HepG2 (cell line): Measurements from ENCODE around the gene VEGFC. TPM values are rescaled to one million over a fixed set of nuclear protein-coding genes. Genes with fewer than 3 reads are reported as not detected.

Experiments
- ATAC-seq: fragments of 200-7000 bp; cut with Tn5 transposase; 3 replicates; pipeline ENCODE4 v1.9.1; 2020; ENCODE audit warnings: mild to moderate bottlenecking, moderate library complexity
- BruUV-seq: library from RNA; stranded (reverse); fragments of 400-500 nt; replicated peaks from 2 replicates; lab custom pipeline; 2021; lab: Mats Ljungman, UMichigan
- CTCF ChIA-PET: fragments of 300-600 bp; formaldehyde crosslinking; extraction: SDS; loops from one replicate; lab custom pipeline; 2021; ENCODE audit warnings: low total read pairs, inconsistent platforms, low intra/inter-chr PET ratio; lab: Yijun Ruan, JAX
- POLR2A ChIA-PET: fragments of 350-600 bp; sonication (Branson Sonifier 250); formaldehyde crosslinking; loops from one replicate; lab custom pipeline; 2020; ENCODE audit warnings: antibody characterized with exemption, inconsistent platforms; lab: Yijun Ruan, JAX
- DNase-seq: peaks from one replicate; pipeline ENCODE4 v3.0.0-alpha.2; 2015; ENCODE audit warnings: low spot score
- FAIRE-seq: peaks from 3 replicates; lab custom pipeline; 2011; peaks lifted over from hg19 to GRCh38; lab: Jason Lieb, UNC
- H2AFZ ChIP-seq: one replicate; pipeline ENCODE4 v1.6.1; 2011; ENCODE audit warnings: low read length, inconsistent platforms
- H3K27ac ChIP-seq: fragments of 300-600 bp; 3 replicates; pipeline ENCODE4 v1.8.0; 2011; ENCODE audit warnings: mixed run types, mild to moderate bottlenecking, mixed read lengths, low read length, inconsistent platforms; ENCODE audit not compliant: insufficient read depth; ENCODE audit errors: extremely low read length
- H3K27me3 ChIP-seq, 2 experiments: fragments of 200-600 bp in 1 of 2; 2 replicates in 1 of 2; 3 replicates in 1 of 2; pipeline versions ENCODE4 v1.6.0 to v1.8.0; 2011; ENCODE audit warnings: low read length in 2 of 2, mild to moderate bottlenecking in 2 of 2, moderate library complexity in 2 of 2, inconsistent platforms in 1 of 2; ENCODE audit not compliant: insufficient read depth in 2 of 2, control insufficient read depth in 1 of 2
- H3K36me3 ChIP-seq, 2 experiments: fragments of 200-600 bp in 1 of 2; replicated peaks in 1 of 2; 2 replicates in 1 of 2; 3 replicates in 1 of 2; pipeline versions ENCODE4 v1.5.1 to v1.8.0; 2011; ENCODE audit warnings: low read length in 2 of 2, inconsistent platforms in 1 of 2; ENCODE audit not compliant: insufficient read depth in 2 of 2, control insufficient read depth in 1 of 2
- H3K4me1 ChIP-seq: 2 replicates; pipeline ENCODE4 v1.5.1; 2012; ENCODE audit warnings: low read length, inconsistent platforms; ENCODE audit not compliant: insufficient read depth
- H3K4me2 ChIP-seq: 2 replicates; pipeline ENCODE4 v1.6.0; 2011; ENCODE audit warnings: low read depth, low read length, inconsistent platforms
- H3K4me3 ChIP-seq, 3 experiments: fragments of 200-600 bp in 1 of 3; sonication (generic), shearing (Covaris generic) in 1 of 3; replicated peaks in 1 of 3; 2 replicates each; pipeline ENCODE4 v1.5.1; 2011 to 2016; ENCODE audit warnings: low read length in 3 of 3, inconsistent platforms in 2 of 3, low read depth in 2 of 3, mild to moderate bottlenecking in 2 of 3, control low read depth in 1 of 3, mixed read lengths in 1 of 3; ENCODE audit not compliant: insufficient read depth in 1 of 3
- H3K79me2 ChIP-seq: one replicate; pipeline ENCODE4 v1.6.1; 2011; ENCODE audit warnings: low read length, inconsistent platforms; ENCODE audit not compliant: insufficient read depth
- H3K9ac ChIP-seq: 2 replicates; pipeline ENCODE4 v1.6.0; 2011; ENCODE audit warnings: mild to moderate bottlenecking, low read depth, low read length, inconsistent platforms; ENCODE audit not compliant: insufficient read depth
- H3K9me3 ChIP-seq: 2 replicates; pipeline ENCODE4 v1.5.1; 2012; ENCODE audit warnings: mild to moderate bottlenecking, low read length
- H4K20me1 ChIP-seq: 2 replicates; pipeline ENCODE4 v1.6.0; 2011; ENCODE audit warnings: inconsistent platforms, mild to moderate bottlenecking, low read length, moderate library complexity; ENCODE audit not compliant: insufficient read depth
- BORCS8-MEF2B ChIP-seq: sonication (generic); formaldehyde crosslinking; IDR thresholded peaks from 2 replicates; pipeline ENCODE4 v1.8.0; 2022; ENCODE audit warnings: mild to moderate bottlenecking, missing genetic modification reagents
- KDM5A ChIP-seq: fragments of 200-600 bp; sonication (generic); IDR thresholded peaks from 2 replicates; pipeline ENCODE4 v1.7.0; 2018; ENCODE audit warnings: antibody characterized with exemption, mild to moderate bottlenecking, low read length, borderline replicate concordance
- MAFG ChIP-seq: sonication (generic); formaldehyde crosslinking; IDR thresholded peaks from 2 replicates; pipeline ENCODE4 v1.5.1; 2020; ENCODE audit warnings: mild to moderate bottlenecking, missing genetic modification reagents
- NFRKB ChIP-seq: fragments of 450-650 bp; IDR thresholded peaks from 2 replicates; pipeline ENCODE4 v1.6.1; 2017
- TFDP2 ChIP-seq: sonication (generic); formaldehyde crosslinking; IDR thresholded peaks from 2 replicates; pipeline ENCODE4 v1.4.0; 2020; ENCODE audit warnings: missing genetic modification reagents
- ZFY ChIP-seq: sonication (generic); formaldehyde crosslinking; IDR thresholded peaks from 2 replicates; pipeline ENCODE4 v1.4.0; 2020; ENCODE audit warnings: missing genetic modification reagents
- ZNF138 ChIP-seq: sonication (generic); formaldehyde crosslinking; IDR thresholded peaks from 2 replicates; pipeline ENCODE4 v1.5.0; 2020; ENCODE audit warnings: mild to moderate bottlenecking, low read depth, missing genetic modification reagents
- ZNF24 ChIP-seq: fragments of 450-650 bp; IDR thresholded peaks from 2 replicates; pipeline ENCODE4 v1.6.1; 2017; ENCODE audit warnings: antibody characterized with exemption, mild to moderate bottlenecking
- ZNF263 ChIP-seq: sonication (generic); formaldehyde crosslinking; IDR thresholded peaks from 2 replicates; pipeline ENCODE4 v1.4.0; 2020; ENCODE audit warnings: missing genetic modification reagents
- ZNF296 ChIP-seq: sonication (generic); formaldehyde crosslinking; conservative IDR thresholded peaks from 2 replicates; pipeline ENCODE4 v1.5.0; 2020; ENCODE audit warnings: mild to moderate bottlenecking, missing genetic modification reagents
- ZNF562 ChIP-seq: sonication (generic); formaldehyde crosslinking; IDR thresholded peaks from 2 replicates; pipeline ENCODE4 v1.8.0; 2022; ENCODE audit warnings: missing genetic modification reagents, borderline replicate concordance
- ZNF891 ChIP-seq: sonication (generic); formaldehyde crosslinking; IDR thresholded peaks from 2 replicates; pipeline ENCODE4 v1.5.0; 2020; ENCODE audit warnings: mild to moderate bottlenecking, missing genetic modification reagents
- WGBS: methylation state at CpG from one replicate; pipeline ENCODE4 v1.1.6; 2017; ENCODE audit warnings: low lambda C conversion rate; 5-methylcytosine and 5-hydroxymethylcytosine counted together
- in situ Hi-C: cut with HindIII; loops from 2 replicates; pipeline ENCODE4 v1.10.0; 2017; ENCODE audit warnings: low pct_unique_long_range_greater_than_20kb; ENCODE audit not compliant: extremely low pct_ligation_motif_present
- intact Hi-C: fragments of 100-400 bp; cut with micrococcal nuclease; formaldehyde crosslinking; loops from one replicate; pipeline ENCODE4 v1.10.0; 2022; ENCODE audit not compliant: unreplicated experiment
- polyA plus RNA-seq, 8 experiments: library from polyadenylated mRNA; depleted of rRNA in 3 of 8; stranded (reverse) in 7 of 8; unstranded in 1 of 8; fragments of >200 nt; fragmentation: Illumina TruSeq in 4 of 8; extraction: Trizol in 4 of 8; gene quantifications; 2 replicates each; pipeline versions ENCODE4 v1.2.1 to v1.2.3, GENCODE V29; 2011 to 2016; ENCODE audit warnings: low read depth in 4 of 8, missing spikeins in 1 of 8, mixed read lengths in 1 of 8; ENCODE audit not compliant: insufficient read depth in 1 of 8
- total RNA-seq, 5 experiments: library from RNA; depleted of rRNA; stranded (reverse); fragments of >200 nt; fragmentation: Illumina TruSeq; extraction: Trizol; gene quantifications; 2 replicates each; pipeline ENCODE4 v1.2.3, GENCODE V29; 2016; ENCODE audit warnings: low read depth in 1 of 5

The VEGFC gene
- total and polyA plus RNA-seq, 2 of the 13 experiments (the other 11 are each of a cell fraction or from before 2014, with no cell fraction given), result not detected

GRCh38 chr4:176778491-176778890, 14.2 kb downstream of the VEGFC start:
- ChIA-PET CTCF (no interaction called here), POLR2A (no interaction called here)
- ATAC-seq (no peak), DNase-seq (no peak), FAIRE-seq (no peak)
- in situ Hi-C loops (no loop called here), intact Hi-C loops (no loop called here)
- TF ChIP-seq ZNF562, result no peak
- TF ChIP-seq ZNF891 (CRISPR knock-in tag), result no peak
- TF ChIP-seq MAFG (CRISPR knock-in tag), result no peak
- TF ChIP-seq TFDP2 (CRISPR knock-in tag), result no peak
- no peak for TF ChIP-seq KDM5A
- TF ChIP-seq ZNF24, result no peak
- TF ChIP-seq BORCS8-MEF2B, result no peak
- TF ChIP-seq NFRKB, result no peak
- no peak for TF ChIP-seq ZNF296
- TF ChIP-seq ZFY (CRISPR knock-in tag), result no peak
- no peak for TF ChIP-seq ZNF263 (CRISPR knock-in tag)
- TF ChIP-seq ZNF138, result no peak
- H3K4me3 ChIP-seq, result no peak overlapping the region
- no peak overlapping the region for H2AFZ ChIP-seq
- no peaks in the 10 kb centered on the region for H3K4me1 ChIP-seq
- no peaks in the 10 kb centered on the region for H3K36me3 ChIP-seq
- H3K9ac ChIP-seq, result no peak overlapping the region
- H3K9me3 ChIP-seq, result no peaks in the 10 kb centered on the region
- H3K79me2 ChIP-seq, result no peaks in the 10 kb centered on the region
- no peak overlapping the region for H3K4me2 ChIP-seq
- no peak overlapping the region for H3K27ac ChIP-seq
- H4K20me1 ChIP-seq, result no peaks in the 10 kb centered on the region
- no peaks in the 10 kb centered on the region; a peak in 1 of 5 replicates for H3K27me3 ChIP-seq
- BruUV-seq, result no TSS peak
- WGBS, result 44% methylated on average over 4 of the region's 4 CpGs
